ENCODE measurements around the gene PXT1. TPM values are rescaled to one million over a fixed set of nuclear protein-coding genes. Genes with fewer than 3 reads are reported as not detected.
"Not testable (repeated sequence)": the region's sequence is repeated elsewhere in the genome, so short reads cannot be mapped to it uniquely, and the experiment has no call there.

PXT1 gene
- total RNA-seq, 1 donor from 2014 or later, result not detected

DNA sequence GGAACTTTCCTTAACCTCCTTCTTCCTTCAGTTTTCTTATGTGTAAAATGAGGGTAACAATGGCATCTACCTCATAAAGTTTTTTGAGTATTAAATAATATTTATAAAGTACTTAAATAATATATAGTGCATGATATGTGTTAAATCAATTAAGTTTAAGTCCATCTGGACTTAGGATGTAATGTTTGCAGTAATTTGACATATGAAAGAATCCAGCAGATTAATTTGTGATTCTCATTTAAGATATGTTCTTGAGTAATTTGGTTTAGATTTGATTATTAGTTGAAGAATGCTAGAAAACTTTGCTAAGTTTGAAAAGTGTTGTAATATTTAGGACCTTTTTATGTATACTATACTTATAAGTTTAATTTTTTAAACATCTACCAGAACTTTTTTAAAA, 18.3 kb upstream of the PXT1 start:
- DNase-seq, result no peak
- Histone ChIP-seq H3K27ac (replicated peaks) (no peak overlapping the region), H3K27me3 (ENCODE audit: low read depth) (no peaks in the 10 kb centered on the region), H3K9me3 (replicated peaks) (no peaks in the 10 kb centered on the region), H3K4me1 (peaks cover 41% of the 10 kb centered on the region), H3K36me3 (no peaks in the 10 kb centered on the region), H3K4me3 (no peak overlapping the region)
- TF ChIP-seq, protein P1, sequence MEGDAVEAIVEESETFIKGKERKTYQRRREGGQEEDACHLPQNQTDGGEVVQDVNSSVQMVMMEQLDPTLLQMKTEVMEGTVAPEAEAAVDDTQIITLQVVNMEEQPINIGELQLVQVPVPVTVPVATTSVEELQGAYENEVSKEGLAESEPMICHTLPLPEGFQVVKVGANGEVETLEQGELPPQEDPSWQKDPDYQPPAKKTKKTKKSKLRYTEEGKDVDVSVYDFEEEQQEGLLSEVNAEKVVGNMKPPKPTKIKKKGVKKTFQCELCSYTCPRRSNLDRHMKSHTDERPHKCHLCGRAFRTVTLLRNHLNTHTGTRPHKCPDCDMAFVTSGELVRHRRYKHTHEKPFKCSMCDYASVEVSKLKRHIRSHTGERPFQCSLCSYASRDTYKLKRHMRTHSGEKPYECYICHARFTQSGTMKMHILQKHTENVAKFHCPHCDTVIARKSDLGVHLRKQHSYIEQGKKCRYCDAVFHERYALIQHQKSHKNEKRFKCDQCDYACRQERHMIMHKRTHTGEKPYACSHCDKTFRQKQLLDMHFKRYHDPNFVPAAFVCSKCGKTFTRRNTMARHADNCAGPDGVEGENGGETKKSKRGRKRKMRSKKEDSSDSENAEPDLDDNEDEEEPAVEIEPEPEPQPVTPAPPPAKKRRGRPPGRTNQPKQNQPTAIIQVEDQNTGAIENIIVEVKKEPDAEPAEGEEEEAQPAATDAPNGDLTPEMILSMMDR (IDR thresholded peaks at IDR 0.05; ENCODE audit: borderline replicate concordance), result no peak
- intact Hi-C loops (cut with micrococcal nuclease), result no loop called here

DNA sequence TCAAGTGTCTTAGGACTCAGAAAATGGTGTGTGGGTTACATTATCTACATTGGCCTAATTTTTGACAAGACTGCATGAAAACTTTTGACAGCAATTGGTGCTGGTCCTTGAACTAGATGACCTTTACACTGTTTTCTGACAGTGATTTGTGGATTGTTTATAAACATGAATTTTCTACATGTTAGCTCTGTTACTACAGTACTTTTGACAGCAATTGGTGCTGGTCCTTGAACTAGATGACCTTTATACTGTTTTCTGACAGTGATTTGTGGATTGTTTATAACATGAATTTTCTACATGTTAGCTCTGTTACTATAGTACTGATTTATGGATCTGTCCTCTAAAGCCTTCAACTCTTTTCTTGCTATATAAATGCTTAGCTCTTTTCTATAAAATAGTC, 16.8 kb upstream of the PXT1 start:
- Histone ChIP-seq H3K4me1 (peaks cover 49% of the 10 kb centered on the region), H3K9me3 (replicated peaks) (no peaks in the 10 kb centered on the region)

DNA sequence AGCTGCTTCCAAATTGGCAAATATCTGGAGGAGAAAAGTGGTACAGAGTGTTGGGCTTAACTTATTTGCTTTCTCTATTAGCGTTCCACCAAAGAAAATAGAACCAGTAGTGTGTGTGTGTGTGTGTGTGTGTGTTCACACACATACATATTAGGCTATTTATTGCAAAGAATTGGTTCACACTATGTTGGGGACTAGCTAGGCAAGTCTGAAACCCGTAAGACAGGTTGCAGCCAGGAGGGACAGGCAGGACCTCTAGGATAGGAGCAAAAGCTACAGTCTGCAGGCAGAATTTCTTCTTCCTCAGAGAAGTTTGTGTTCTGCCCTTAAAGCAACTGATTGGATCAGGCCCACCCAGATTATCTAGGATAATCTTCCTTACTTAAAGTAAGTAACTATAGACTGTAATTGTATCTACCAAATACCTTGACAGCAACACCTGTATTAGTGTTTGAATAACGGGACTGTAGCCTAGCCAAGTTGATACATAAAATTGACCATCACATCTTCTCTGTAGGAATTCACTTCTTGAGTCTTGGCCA, 12.9 kb upstream of the PXT1 start:
- no peak overlapping the region for H3K27ac ChIP-seq (replicated peaks)
- H3K4me3 ChIP-seq, result no peak overlapping the region
- no peaks in the 10 kb centered on the region for H3K9me3 ChIP-seq (replicated peaks)
- TF ChIP-seq, protein P1 (IDR thresholded peaks at IDR 0.05; ENCODE audit: borderline replicate concordance), result no peak
- peaks cover 24% of the 10 kb centered on the region for H3K4me1 ChIP-seq
- peaks cover 8% of the 10 kb centered on the region for H3K36me3 ChIP-seq
- DNase-seq, result no peak
- no peaks in the 10 kb centered on the region for H3K27me3 ChIP-seq (ENCODE audit: low read depth)
- intact Hi-C loops (cut with micrococcal nuclease), result no loop called here

More for the DNA sequence above, 16.8 kb upstream of the PXT1 start:
- TF ChIP-seq, protein P1 (IDR thresholded peaks at IDR 0.05; ENCODE audit: borderline replicate concordance), result no peak
- H3K27me3 ChIP-seq (ENCODE audit: low read depth), result no peaks in the 10 kb centered on the region
- H3K36me3 ChIP-seq, result no peaks in the 10 kb centered on the region
- no peak overlapping the region for H3K27ac ChIP-seq (replicated peaks)
- intact Hi-C loops (cut with micrococcal nuclease), result no loop called here
- H3K4me3 ChIP-seq, result no peak overlapping the region
- no peak for DNase-seq

DNA sequence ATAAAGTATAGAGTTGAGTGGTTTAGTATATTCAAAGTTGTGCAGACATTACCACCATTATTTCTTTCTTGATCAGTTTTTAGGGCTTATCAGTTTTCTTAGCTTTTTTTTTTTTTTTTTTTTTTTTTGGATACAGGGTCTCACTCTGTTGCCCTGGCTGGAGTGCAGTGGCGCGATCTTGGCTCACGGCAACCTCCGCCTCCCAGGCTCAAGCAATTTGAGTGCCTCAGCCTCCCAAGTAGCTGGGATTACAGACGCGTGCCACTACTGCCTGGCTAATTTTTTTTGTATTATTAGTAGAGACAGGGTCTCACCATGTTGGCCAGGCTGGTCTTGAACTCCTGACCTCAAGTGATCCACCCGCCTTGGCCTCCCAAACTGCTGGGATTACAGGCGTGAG, 10.2 kb upstream of the PXT1 start:
- intact Hi-C loops (cut with micrococcal nuclease); DNase-seq; H3K9me3 ChIP-seq (replicated peaks); H3K4me3 ChIP-seq; H3K27ac ChIP-seq (replicated peaks); H3K27me3 ChIP-seq (ENCODE audit: low read depth): not testable (repeated sequence)
- peaks cover 14% of the 10 kb centered on the region for H3K4me1 ChIP-seq
- H3K36me3 ChIP-seq, result peaks cover 20% of the 10 kb centered on the region

DNA sequence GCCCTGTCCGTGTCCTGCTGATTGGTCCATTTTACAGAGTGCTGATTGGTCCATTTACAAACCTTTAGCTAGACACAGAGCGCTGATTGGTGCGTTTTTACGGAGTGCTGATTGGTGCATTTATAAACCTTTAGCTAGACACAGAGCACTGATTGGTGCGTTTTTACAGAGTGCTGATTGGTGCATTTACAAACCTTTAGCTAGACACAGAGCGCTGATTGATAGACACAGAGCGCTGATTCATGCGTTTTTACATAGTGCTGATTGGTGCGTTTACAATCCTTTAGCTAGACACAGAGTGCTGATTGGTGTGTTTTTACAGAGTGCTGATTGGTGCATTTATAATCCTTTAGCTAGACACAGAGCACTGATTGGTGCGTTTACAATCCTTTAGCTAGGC, 6.5 kb upstream of the PXT1 start:
- H3K9me3 ChIP-seq (replicated peaks); intact Hi-C loops (cut with micrococcal nuclease); H3K4me3 ChIP-seq; DNase-seq; H3K27ac ChIP-seq (replicated peaks); H3K27me3 ChIP-seq (ENCODE audit: low read depth): not testable (repeated sequence)
- Histone ChIP-seq H3K36me3 (peaks cover 20% of the 10 kb centered on the region), H3K4me1 (peaks cover 30% of the 10 kb centered on the region)

DNA sequence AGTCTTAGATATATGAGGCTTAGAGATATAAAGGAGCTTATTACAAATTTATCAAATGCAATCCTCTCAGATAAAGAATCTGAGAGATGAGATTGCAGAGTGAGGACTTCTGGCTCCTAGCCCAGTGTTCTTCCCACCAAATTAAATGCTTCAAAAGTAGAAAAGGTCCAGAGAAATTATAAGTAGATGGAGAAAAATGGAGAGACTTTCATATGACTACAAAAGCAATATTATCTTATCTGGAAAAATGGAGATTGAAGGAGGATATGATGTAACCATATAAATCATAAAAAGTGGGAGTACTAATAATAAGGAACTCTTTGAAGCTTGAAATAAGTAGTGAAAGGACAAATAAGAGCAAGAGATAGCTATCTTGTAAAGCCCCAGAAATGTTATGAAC, 3.0 kb upstream of the PXT1 start:
- Histone ChIP-seq H3K27me3 (ENCODE audit: low read depth) (no peaks in the 10 kb centered on the region), H3K4me3 (no peak overlapping the region), H3K4me1 (peaks cover 63% of the 10 kb centered on the region), H3K36me3 (peaks cover 12% of the 10 kb centered on the region), H3K27ac (replicated peaks) (no peak overlapping the region), H3K9me3 (replicated peaks) (peaks cover 6% of the 10 kb centered on the region)
- TF ChIP-seq, protein P1 (IDR thresholded peaks at IDR 0.05; ENCODE audit: borderline replicate concordance), result no peak
- intact Hi-C loops (cut with micrococcal nuclease), result no loop called here
- DNase-seq, result no peak
